Spinal cord (tissue), 10 donors: ENCODE measurements around the gene PPIP5K1. TPM values are rescaled to one million over a fixed set of nuclear protein-coding genes. Genes with fewer than 3 reads are reported as not detected.
"Not testable (repeated sequence)": the region's sequence is repeated elsewhere in the genome, so short reads cannot be mapped to it uniquely, and the experiment has no call there.

Experiments
- DNase-seq, 6 donors: peaks; one replicate each; pipeline versions ENCODE4 v3.0.0 to v3.0.0-alpha.2; 2013 to 2015; ENCODE audit warnings: low spot score in 6 of 6, low read depth in 4 of 6
- H3K27ac ChIP-seq: one replicate; pipeline ENCODE4 v1.5.1; 2013; ENCODE audit warnings: low read depth, low read length, control low read depth
- H3K27me3 ChIP-seq: one replicate; pipeline ENCODE4 v1.6.1; 2013; ENCODE audit warnings: low read length; ENCODE audit not compliant: control insufficient read depth, insufficient read depth
- H3K36me3 ChIP-seq: one replicate; pipeline ENCODE4 v1.6.1; 2013; ENCODE audit warnings: low read length; ENCODE audit not compliant: control insufficient read depth, insufficient read depth
- H3K4me1 ChIP-seq: one replicate; pipeline ENCODE4 v1.6.1; 2013; ENCODE audit warnings: low read length; ENCODE audit not compliant: control insufficient read depth, insufficient read depth
- H3K4me3 ChIP-seq: one replicate; pipeline ENCODE4 v1.5.1; 2013; ENCODE audit warnings: low read depth, low read length, control low read depth
- H3K9me3 ChIP-seq: one replicate; pipeline ENCODE4 v1.6.1; 2013; ENCODE audit warnings: low read length; ENCODE audit not compliant: control insufficient read depth, insufficient read depth
- WGBS: methylation state at CpG from one replicate; pipeline ENCODE4 v1.1.5; 2013; ENCODE audit warnings: missing lambda C conversion rate; ENCODE audit not compliant: insufficient coverage; 5-methylcytosine and 5-hydroxymethylcytosine counted together
- long read RNA-seq, 4 donors: transcript quantifications; one replicate each; lab custom pipeline, GENCODE V29; 2026
- polyA plus RNA-seq, 2 donors: library from polyadenylated mRNA; unstranded; fragments of 120-200 nt; gene quantifications; one replicate each; pipeline ENCODE4 v1.2.1, GENCODE V29; 2013; ENCODE audit not compliant: insufficient read length in 2 of 2
- total RNA-seq, 2 donors: library from RNA; depleted of rRNA in 1 of 2; stranded (reverse); fragments of 120-200 nt in 1 of 2; fragments of >200 nt in 1 of 2; gene quantifications; one replicate each; pipeline versions ENCODE4 v1.2.3 to v1.2.4, GENCODE V29; 2013 to 2014
- donor health status: healthy.

Gene PPIP5K1
- total RNA-seq = 10 to 100 TPM; 25.7 to 33.6 TPM
- 10 to 100 TPM; 28.0 to 43.3 TPM for polyA plus RNA-seq
- long read RNA-seq, donor 1, partial matches to known transcripts = 153 of 209 reads
- long read RNA-seq, donor 1, other reads (novel, unspliced or antisense) = 55 of 209 reads
- long read RNA-seq, donor 2 = 0 reads
- long read RNA-seq, donor 3 = 0 reads
- long read RNA-seq, donor 4 = 0 reads

GRCh38 chr15:43589778-43590466 lies at the start of gene PPIP5K1:
TSS of gene PPIP5K1 (minus strand) at chr15:43590208. CDS start at chr15:43584504, 5,704 bp downstream.
- not testable (repeated sequence) for H3K36me3 ChIP-seq, H3K27me3 ChIP-seq, H3K4me1 ChIP-seq, DNase-seq, H3K27ac ChIP-seq, H3K9me3 ChIP-seq, H3K4me3 ChIP-seq
- no CpG with 5 or more reads among the region's 54 CpGs for WGBS

- H3K27ac ChIP-seq, H3K36me3 ChIP-seq, H3K4me1 ChIP-seq, DNase-seq, H3K9me3 ChIP-seq, H3K27me3 ChIP-seq, H3K4me3 ChIP-seq: not testable (repeated sequence)
- WGBS = 93% methylated on average over 6 of the region's 8 CpGs
These were observed 48.6 kb upstream of the PPIP5K1 start for GRCh38 chr15:43638464-43639204.

DNA sequence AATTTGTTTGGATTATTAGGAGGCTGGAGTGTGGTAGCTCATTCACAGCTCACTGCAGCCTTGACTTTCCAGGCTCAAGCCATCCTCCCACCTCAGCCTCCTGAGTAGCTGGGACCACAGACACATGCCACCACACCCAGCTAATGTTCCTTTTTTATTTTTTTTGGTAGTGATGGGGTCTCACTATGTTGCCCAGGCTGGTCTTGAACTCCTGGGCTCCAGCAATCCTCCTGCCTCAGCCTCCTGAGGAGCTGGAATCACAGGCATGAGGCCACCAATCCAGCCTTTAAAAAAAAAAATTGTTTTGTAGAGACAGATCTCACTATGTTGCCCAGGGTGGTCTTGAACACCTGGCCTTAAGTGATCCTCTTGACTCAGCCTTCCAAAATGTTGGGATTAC lies 36.9 kb upstream of the PPIP5K1 start:
- not testable (repeated sequence) for H3K36me3 ChIP-seq, H3K27me3 ChIP-seq, DNase-seq, H3K9me3 ChIP-seq, H3K4me1 ChIP-seq, H3K4me3 ChIP-seq, H3K27ac ChIP-seq

DNA sequence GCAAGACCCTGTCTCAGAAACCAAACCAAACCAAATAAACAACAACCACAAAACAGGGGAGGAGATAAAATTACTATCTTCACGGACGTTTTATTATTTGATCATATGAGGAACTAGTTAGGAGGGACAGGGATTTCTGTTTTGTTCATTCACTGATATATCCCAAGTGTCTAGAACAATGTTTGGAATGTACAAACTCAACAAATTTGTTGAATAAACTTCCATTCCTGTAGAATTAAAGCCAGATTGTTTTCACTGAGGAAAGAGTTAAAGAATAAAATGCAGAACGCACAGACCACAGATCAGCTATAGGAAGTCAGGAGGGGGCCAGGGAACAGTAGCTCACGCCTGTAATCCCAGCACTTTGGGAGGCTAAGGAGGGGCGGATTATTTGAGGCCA lies 35.1 kb upstream of the PPIP5K1 start:
- Histone ChIP-seq H3K27me3 (no peaks in the 10 kb centered on the region), H3K27ac (no peak overlapping the region), H3K4me1 (no peaks in the 10 kb centered on the region), H3K4me3 (no peak overlapping the region), H3K9me3 (no peaks in the 10 kb centered on the region), H3K36me3 (no peaks in the 10 kb centered on the region)
- DNase-seq = no peak
- 52% methylated on average over 3 of the region's 5 CpGs for WGBS

- not testable (repeated sequence) for DNase-seq, H3K9me3 ChIP-seq, H3K4me1 ChIP-seq, H3K4me3 ChIP-seq, H3K36me3 ChIP-seq, H3K27ac ChIP-seq, H3K27me3 ChIP-seq
- no CpG with 5 or more reads among the region's 7 CpGs for WGBS
These were observed 32.2 kb upstream of the PPIP5K1 start for GRCh38 chr15:43622068-43622799.

DNA sequence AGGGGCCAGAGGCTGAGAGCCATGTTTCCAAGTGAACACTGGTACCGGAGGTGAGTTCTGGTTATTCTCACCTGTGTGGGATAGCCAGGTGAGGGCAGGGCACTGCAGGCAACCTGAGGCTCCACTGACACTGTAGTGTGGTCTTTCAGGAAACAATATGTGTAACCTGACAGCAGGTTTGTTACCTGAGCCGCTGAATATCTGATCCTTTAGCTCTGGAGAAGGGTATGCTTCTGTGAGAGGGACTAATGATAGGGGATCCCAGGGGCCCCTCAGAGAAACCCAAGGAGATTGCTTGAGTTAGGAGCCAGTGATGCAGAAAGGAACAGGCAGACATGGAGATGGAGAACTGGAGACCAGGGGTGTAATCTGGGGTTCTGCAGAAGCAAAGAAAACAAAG lies 28.7 kb upstream of the PPIP5K1 start, which contains the start of gene STRC:
Gene STRC, minus strand, starts transcription at position 101 of the 400 bp plus-strand sequence. Its CDS starts 78 bp downstream, at position 23.
- not testable (repeated sequence) for H3K27ac ChIP-seq, DNase-seq, H3K27me3 ChIP-seq, H3K36me3 ChIP-seq, H3K4me3 ChIP-seq, H3K9me3 ChIP-seq, H3K4me1 ChIP-seq
- WGBS = no CpG with 5 or more reads among the region's 2 CpGs

DNA sequence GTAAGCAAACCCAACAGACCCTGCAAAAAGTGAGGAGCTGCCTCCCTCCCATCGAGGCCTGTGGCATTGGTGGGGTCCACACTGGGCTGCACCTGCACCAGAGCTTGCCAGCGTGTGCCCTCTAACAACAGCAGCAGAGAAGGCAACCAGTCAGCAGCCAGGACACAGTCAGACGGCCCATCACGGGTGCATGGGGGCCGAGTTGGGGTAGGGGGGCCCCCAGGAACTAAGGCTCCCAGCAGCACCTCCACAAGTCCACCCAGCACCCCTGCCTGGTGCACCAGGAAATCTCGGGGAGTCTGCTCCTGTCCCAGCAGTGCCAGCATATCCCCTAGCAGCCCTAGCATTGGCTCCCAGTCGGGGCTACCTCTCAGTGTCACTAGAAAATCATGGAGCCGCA lies 27.7 kb upstream of the PPIP5K1 start:
- H3K4me3 ChIP-seq, H3K4me1 ChIP-seq, H3K27me3 ChIP-seq, H3K36me3 ChIP-seq, H3K27ac ChIP-seq, DNase-seq, H3K9me3 ChIP-seq: not testable (repeated sequence)
- no CpG with 5 or more reads among the region's 8 CpGs for WGBS

DNA sequence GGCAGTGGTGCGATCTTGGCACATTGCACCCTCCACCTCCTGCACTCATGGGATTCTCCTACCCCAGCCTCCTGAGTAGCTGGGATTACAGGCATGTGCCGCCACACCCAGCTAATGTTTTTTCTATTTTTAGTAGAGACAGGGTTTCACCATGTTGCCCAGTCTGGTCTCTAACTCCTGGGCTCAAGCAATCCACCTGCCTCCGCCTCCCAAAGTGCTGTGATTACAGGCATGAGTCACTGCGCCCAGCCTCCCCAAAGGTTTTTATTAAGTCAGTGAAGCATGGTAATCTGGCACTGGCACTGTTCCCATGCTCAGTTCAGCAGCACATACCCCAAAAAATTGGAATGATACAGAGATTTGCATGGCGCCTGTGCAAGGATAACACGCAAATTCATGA lies 12.2 kb upstream of the PPIP5K1 start:
- not testable (repeated sequence) for H3K27ac ChIP-seq, H3K4me3 ChIP-seq, H3K36me3 ChIP-seq, H3K9me3 ChIP-seq, H3K27me3 ChIP-seq, H3K4me1 ChIP-seq
- 79% methylated on average over 3 of the region's 6 CpGs for WGBS
- DNase-seq = peak in 1 of 6 donors; percentile 27

DNA sequence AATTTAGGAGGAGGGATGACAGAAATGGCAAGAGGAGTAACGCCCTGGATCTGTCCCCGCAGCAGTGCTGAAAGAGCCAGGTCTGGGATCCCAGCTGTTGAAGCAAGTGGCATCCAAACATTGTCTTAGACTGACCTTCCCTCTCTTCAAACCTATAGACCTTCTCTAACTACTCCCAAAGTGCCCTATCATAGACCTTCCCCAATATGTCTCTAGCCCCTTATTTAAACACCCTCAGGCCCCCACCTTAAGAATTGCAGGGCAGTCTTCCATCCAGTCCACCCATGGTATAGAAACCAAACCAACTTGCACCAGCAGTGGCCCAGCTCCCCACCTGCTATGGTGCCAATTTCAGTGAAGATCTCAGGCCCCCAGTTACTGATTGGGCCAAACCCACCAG lies 10.2 kb upstream of the PPIP5K1 start:
- H3K4me1 ChIP-seq, H3K27ac ChIP-seq, H3K4me3 ChIP-seq, H3K27me3 ChIP-seq, H3K36me3 ChIP-seq, H3K9me3 ChIP-seq, DNase-seq: not testable (repeated sequence)
- no CpG with 5 or more reads among the region's 2 CpGs for WGBS
